NCI-H2196 (cell line): ENCODE measurements around the gene CPA4.
A peak's percentile ranks its signal among the peaks of the same experiment; 100 is the strongest.

Experiments
- DNase-seq: peaks from one replicate; lab custom pipeline; 2025; ENCODE audit not compliant: unreplicated experiment; lab: John Stamatoyannopoulos, UW

Gene CPA4

GRCh38 chr7:130274983-130275591 is 17.9 kb upstream of the CPA4 start:
- no peak for DNase-seq

GRCh38 chr7:130275826-130276297 is 17.1 kb upstream of the CPA4 start:
- DNase-seq: no peak

- no peak for DNase-seq
Observed at GRCh38 chr7:130276796-130277762, 15.9 kb upstream of the CPA4 start.

- DNase-seq: peak; percentile 8
Observed at GRCh38 chr7:130277763-130278643, 15.0 kb upstream of the CPA4 start.

GRCh38 chr7:130278860-130279259 is 14.1 kb upstream of the CPA4 start:
- no peak for DNase-seq

GRCh38 chr7:130279286-130279685 is 13.7 kb upstream of the CPA4 start:
- no peak for DNase-seq

- DNase-seq: no peak
Observed at GRCh38 chr7:130279906-130280305, 13.1 kb upstream of the CPA4 start.

- no peak for DNase-seq
Observed at GRCh38 chr7:130281260-130281659, 11.7 kb upstream of the CPA4 start.

- DNase-seq: no peak
Observed at GRCh38 chr7:130286881-130287280, 6.1 kb upstream of the CPA4 start.

GRCh38 chr7:130288168-130288567 is 4.8 kb upstream of the CPA4 start:
- DNase-seq: no peak

GRCh38 chr7:130288829-130289228 is 4.1 kb upstream of the CPA4 start:
- no peak for DNase-seq

GRCh38 chr7:130289478-130289877 is 3.5 kb upstream of the CPA4 start:
- DNase-seq: no peak

- no peak for DNase-seq
Observed at GRCh38 chr7:130290745-130291144, 2.2 kb upstream of the CPA4 start.

GRCh38 chr7:130293521-130293920 is 560 bp downstream of the CPA4 start:
- DNase-seq: no peak

GRCh38 chr7:130294314-130294713 is 1.4 kb downstream of the CPA4 start:
- DNase-seq: no peak

- DNase-seq: no peak
Observed at GRCh38 chr7:130296221-130296951, 3.4 kb downstream of the CPA4 start.

GRCh38 chr7:130297628-130298543 is 4.9 kb downstream of the CPA4 start:
- no peak for DNase-seq

- no peak for DNase-seq
Observed at GRCh38 chr7:130298544-130299326, 5.8 kb downstream of the CPA4 start.

GRCh38 chr7:130299866-130300265 is 6.9 kb downstream of the CPA4 start:
- DNase-seq: no peak
